ENCODE measurements around the gene FAU.

FAU gene

GRCh38 chr11:65130631-65131416 is 8.9 kb upstream of the FAU start:
- H3K36me3 ChIP-seq (ENCODE audit: control insufficient read depth in 1 of 2, insufficient read depth in 2 of 2, low read length in 2 of 2) = peaks cover 52 to 71% of the 10 kb centered on the region in 2 donors
- no peaks in the 10 kb centered on the region for H3K27me3 ChIP-seq (ENCODE audit: control insufficient read depth in 1 of 2, insufficient read depth in 2 of 2, low read length in 2 of 2)
- no peak overlapping the region for H3K4me3 ChIP-seq (ENCODE audit: low read depth in 1 of 2, low read length in 2 of 2)
- H3K9me3 ChIP-seq (ENCODE audit: control insufficient read depth in 1 of 2, low read length in 2 of 2) = no peaks in the 10 kb centered on the region
- no peak overlapping the region for H3K9ac ChIP-seq (ENCODE audit: low read depth in 1 of 2, low read length in 2 of 2)
- no peak overlapping the region for H3K27ac ChIP-seq (ENCODE audit: low read depth, low read length)
- peaks cover 26 to 37% of the 10 kb centered on the region in 2 donors for H3K4me1 ChIP-seq (ENCODE audit: control insufficient read depth in 1 of 2, insufficient read depth in 2 of 2, low read length in 2 of 2)

- no peaks in the 10 kb centered on the region for H3K27me3 ChIP-seq (ENCODE audit: control insufficient read depth in 1 of 2, insufficient read depth in 2 of 2, low read length in 2 of 2)
- peaks cover 61 to 81% of the 10 kb centered on the region in 2 donors for H3K36me3 ChIP-seq (ENCODE audit: control insufficient read depth in 1 of 2, insufficient read depth in 2 of 2, low read length in 2 of 2)
- no peak overlapping the region for H3K27ac ChIP-seq (ENCODE audit: low read depth, low read length)
- H3K4me1 ChIP-seq (ENCODE audit: control insufficient read depth in 1 of 2, insufficient read depth in 2 of 2, low read length in 2 of 2) = peaks cover 21 to 30% of the 10 kb centered on the region in 2 donors
- H3K9ac ChIP-seq (ENCODE audit: low read depth in 1 of 2, low read length in 2 of 2) = no peak overlapping the region
- no peak overlapping the region for H3K4me3 ChIP-seq (ENCODE audit: low read depth in 1 of 2, low read length in 2 of 2)
- H3K9me3 ChIP-seq (ENCODE audit: control insufficient read depth in 1 of 2, low read length in 2 of 2) = no peaks in the 10 kb centered on the region
Observed at GRCh38 chr11:65129649-65130441, 7.9 kb upstream of the FAU start.

- peaks cover 63 to 88% of the 10 kb centered on the region in 2 donors for H3K36me3 ChIP-seq (ENCODE audit: control insufficient read depth in 1 of 2, insufficient read depth in 2 of 2, low read length in 2 of 2)
- H3K27ac ChIP-seq (ENCODE audit: low read depth, low read length) = no peak overlapping the region
- no peaks in the 10 kb centered on the region for H3K9me3 ChIP-seq (ENCODE audit: control insufficient read depth in 1 of 2, low read length in 2 of 2)
- H3K4me3 ChIP-seq (ENCODE audit: low read depth in 1 of 2, low read length in 2 of 2) = no peak overlapping the region
- no peaks in the 10 kb centered on the region for H3K27me3 ChIP-seq (ENCODE audit: control insufficient read depth in 1 of 2, insufficient read depth in 2 of 2, low read length in 2 of 2)
- no peak overlapping the region for H3K9ac ChIP-seq (ENCODE audit: low read depth in 1 of 2, low read length in 2 of 2)
- peaks cover 20 to 27% of the 10 kb centered on the region in 2 donors for H3K4me1 ChIP-seq (ENCODE audit: control insufficient read depth in 1 of 2, insufficient read depth in 2 of 2, low read length in 2 of 2)
Observed at GRCh38 chr11:65128182-65129145, 6.5 kb upstream of the FAU start.

- no peak overlapping the region for H3K4me3 ChIP-seq (ENCODE audit: low read depth in 1 of 2, low read length in 2 of 2)
- H3K27me3 ChIP-seq (ENCODE audit: control insufficient read depth in 1 of 2, insufficient read depth in 2 of 2, low read length in 2 of 2) = no peaks in the 10 kb centered on the region
- peaks cover 63 to 83% of the 10 kb centered on the region in 2 donors for H3K36me3 ChIP-seq (ENCODE audit: control insufficient read depth in 1 of 2, insufficient read depth in 2 of 2, low read length in 2 of 2)
- H3K27ac ChIP-seq (ENCODE audit: low read depth, low read length) = no peak overlapping the region
- H3K9ac ChIP-seq (ENCODE audit: low read depth in 1 of 2, low read length in 2 of 2) = no peak overlapping the region
- peaks cover 17 to 26% of the 10 kb centered on the region in 2 donors for H3K4me1 ChIP-seq (ENCODE audit: control insufficient read depth in 1 of 2, insufficient read depth in 2 of 2, low read length in 2 of 2)
- no peaks in the 10 kb centered on the region for H3K9me3 ChIP-seq (ENCODE audit: control insufficient read depth in 1 of 2, low read length in 2 of 2)
Observed at GRCh38 chr11:65127473-65128181, 5.7 kb upstream of the FAU start.

- H3K9ac ChIP-seq (ENCODE audit: low read depth in 1 of 2, low read length in 2 of 2) = no peak overlapping the region
- no peak overlapping the region for H3K4me3 ChIP-seq (ENCODE audit: low read depth in 1 of 2, low read length in 2 of 2)
- peaks cover 10 to 17% of the 10 kb centered on the region in 2 donors for H3K4me1 ChIP-seq (ENCODE audit: control insufficient read depth in 1 of 2, insufficient read depth in 2 of 2, low read length in 2 of 2)
- no peak overlapping the region for H3K27ac ChIP-seq (ENCODE audit: low read depth, low read length)
- peaks cover 55 to 74% of the 10 kb centered on the region in 2 donors for H3K36me3 ChIP-seq (ENCODE audit: control insufficient read depth in 1 of 2, insufficient read depth in 2 of 2, low read length in 2 of 2)
- no peaks in the 10 kb centered on the region for H3K9me3 ChIP-seq (ENCODE audit: control insufficient read depth in 1 of 2, low read length in 2 of 2)
- no peaks in the 10 kb centered on the region for H3K27me3 ChIP-seq (ENCODE audit: control insufficient read depth in 1 of 2, insufficient read depth in 2 of 2, low read length in 2 of 2)
Observed at GRCh38 chr11:65126624-65127274, 4.8 kb upstream of the FAU start.

- H3K36me3 ChIP-seq (ENCODE audit: control insufficient read depth in 1 of 2, insufficient read depth in 2 of 2, low read length in 2 of 2) = peaks cover 51 to 67% of the 10 kb centered on the region in 2 donors
Observed at GRCh38 chr11:65125197-65126056, 3.5 kb upstream of the FAU start.

GRCh38 chr11:65124480-65125196 is 2.7 kb upstream of the FAU start:
- Histone ChIP-seq H3K9ac (ENCODE audit: low read depth in 1 of 2, low read length in 2 of 2) (no peak overlapping the region), H3K9me3 (ENCODE audit: control insufficient read depth in 1 of 2, low read length in 2 of 2) (no peaks in the 10 kb centered on the region), H3K4me1 (ENCODE audit: control insufficient read depth in 1 of 2, insufficient read depth in 2 of 2, low read length in 2 of 2) (peaks cover 24 to 26% of the 10 kb centered on the region in 2 donors), H3K4me3 (ENCODE audit: low read depth in 1 of 2, low read length in 2 of 2) (no peak overlapping the region), H3K27ac (ENCODE audit: low read depth, low read length) (no peak overlapping the region), H3K27me3 (ENCODE audit: control insufficient read depth in 1 of 2, insufficient read depth in 2 of 2, low read length in 2 of 2) (no peaks in the 10 kb centered on the region), H3K36me3 (ENCODE audit: control insufficient read depth in 1 of 2, insufficient read depth in 2 of 2, low read length in 2 of 2) (peaks cover 53 to 67% of the 10 kb centered on the region in 2 donors)

More at GRCh38 chr11:65125197-65126056, 3.5 kb upstream of the FAU start:
- Histone ChIP-seq H3K4me3 (ENCODE audit: low read depth in 1 of 2, low read length in 2 of 2) (no peak overlapping the region), H3K27ac (ENCODE audit: low read depth, low read length) (no peak overlapping the region), H3K9me3 (ENCODE audit: control insufficient read depth in 1 of 2, low read length in 2 of 2) (no peaks in the 10 kb centered on the region), H3K27me3 (ENCODE audit: control insufficient read depth in 1 of 2, insufficient read depth in 2 of 2, low read length in 2 of 2) (no peaks in the 10 kb centered on the region), H3K9ac (ENCODE audit: low read depth in 1 of 2, low read length in 2 of 2) (no peak overlapping the region), H3K4me1 (ENCODE audit: control insufficient read depth in 1 of 2, insufficient read depth in 2 of 2, low read length in 2 of 2) (peaks cover 19% of the 10 kb centered on the region in 2 donors)

- Histone ChIP-seq H3K27ac (ENCODE audit: low read depth, low read length) (peak overlapping the region; percentile 91), H3K9ac (ENCODE audit: low read depth in 1 of 2, low read length in 2 of 2) (peak overlapping the region; percentile 92 to 93), H3K4me3 (ENCODE audit: low read depth in 1 of 2, low read length in 2 of 2) (peak overlapping the region; percentile 98 to 100), H3K27me3 (ENCODE audit: control insufficient read depth in 1 of 2, insufficient read depth in 2 of 2, low read length in 2 of 2) (no peaks in the 10 kb centered on the region), H3K4me1 (ENCODE audit: control insufficient read depth in 1 of 2, insufficient read depth in 2 of 2, low read length in 2 of 2) (peaks cover 25 to 33% of the 10 kb centered on the region in 2 donors), H3K9me3 (ENCODE audit: control insufficient read depth in 1 of 2, low read length in 2 of 2) (no peaks in the 10 kb centered on the region), H3K36me3 (ENCODE audit: control insufficient read depth in 1 of 2, insufficient read depth in 2 of 2, low read length in 2 of 2) (peaks cover 36 to 48% of the 10 kb centered on the region in 2 donors)
Observed at GRCh38 chr11:65121447-65121864, 478 bp downstream of the FAU start.

All from duodenal mucosa (tissue), 2 donors.